ENCODE results near the gene PBX3. TPM values are rescaled to one million over a fixed set of nuclear protein-coding genes. Genes with fewer than 3 reads are reported as not detected.

Gene PBX3
- total RNA-seq, 2 donors from 2014 or later: 37.5 to 46.1 TPM

DNA sequence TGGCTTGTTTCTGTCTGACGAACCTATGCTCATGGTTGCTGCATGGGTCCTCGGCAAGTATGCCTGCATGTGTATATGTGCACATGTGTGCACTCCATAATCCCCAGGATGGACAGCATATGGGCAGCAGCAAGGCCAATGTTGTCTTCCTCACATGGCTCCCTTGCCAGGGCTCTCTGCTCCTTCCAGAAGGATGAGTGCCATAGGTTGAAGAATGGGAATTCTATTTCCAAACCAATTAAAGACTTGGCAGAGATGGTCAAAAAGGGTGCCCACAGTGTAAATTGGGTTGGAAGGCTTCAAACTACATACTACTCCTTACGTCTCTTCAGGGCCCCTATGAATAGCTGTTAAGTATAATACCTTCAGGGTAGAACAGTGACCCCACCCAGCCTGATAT, 212.1 kb downstream of the PBX3 start:
- Mint-ChIP-seq H3K4me3 (no peak overlapping the region), H3K27me3 (ENCODE audit: insufficient read depth) (no peaks in the 10 kb centered on the region), H3K9me3 (no peaks in the 10 kb centered on the region), H3K36me3 (ENCODE audit: low read depth) (peaks cover 15% of the 10 kb centered on the region), H3K4me1 (peaks cover 16% of the 10 kb centered on the region), H3K27ac (no peak overlapping the region)
- H3K9ac ChIP-seq (ENCODE audit: extremely low read depth, low read length, poor library complexity, severe bottlenecking): no peak overlapping the region
- no peak overlapping the region for H3K27ac ChIP-seq (ENCODE audit: low read depth, low read length)
- H3K36me3 ChIP-seq (ENCODE audit: control insufficient read depth, insufficient read depth, low read length): peaks cover 27% of the 10 kb centered on the region
- TF ChIP-seq, protein P1, sequence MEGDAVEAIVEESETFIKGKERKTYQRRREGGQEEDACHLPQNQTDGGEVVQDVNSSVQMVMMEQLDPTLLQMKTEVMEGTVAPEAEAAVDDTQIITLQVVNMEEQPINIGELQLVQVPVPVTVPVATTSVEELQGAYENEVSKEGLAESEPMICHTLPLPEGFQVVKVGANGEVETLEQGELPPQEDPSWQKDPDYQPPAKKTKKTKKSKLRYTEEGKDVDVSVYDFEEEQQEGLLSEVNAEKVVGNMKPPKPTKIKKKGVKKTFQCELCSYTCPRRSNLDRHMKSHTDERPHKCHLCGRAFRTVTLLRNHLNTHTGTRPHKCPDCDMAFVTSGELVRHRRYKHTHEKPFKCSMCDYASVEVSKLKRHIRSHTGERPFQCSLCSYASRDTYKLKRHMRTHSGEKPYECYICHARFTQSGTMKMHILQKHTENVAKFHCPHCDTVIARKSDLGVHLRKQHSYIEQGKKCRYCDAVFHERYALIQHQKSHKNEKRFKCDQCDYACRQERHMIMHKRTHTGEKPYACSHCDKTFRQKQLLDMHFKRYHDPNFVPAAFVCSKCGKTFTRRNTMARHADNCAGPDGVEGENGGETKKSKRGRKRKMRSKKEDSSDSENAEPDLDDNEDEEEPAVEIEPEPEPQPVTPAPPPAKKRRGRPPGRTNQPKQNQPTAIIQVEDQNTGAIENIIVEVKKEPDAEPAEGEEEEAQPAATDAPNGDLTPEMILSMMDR (conservative IDR thresholded peaks at IDR 0.05): no peak
- H3K9me3 ChIP-seq (ENCODE audit: control insufficient read depth, low read length): no peaks in the 10 kb centered on the region
- H3K4me3 ChIP-seq (ENCODE audit: low read length): no peak overlapping the region
- no peak for DNase-seq
- no peaks in the 10 kb centered on the region for H3K4me1 ChIP-seq (ENCODE audit: control insufficient read depth, insufficient read depth, low read length)
- no peaks in the 10 kb centered on the region for H3K27me3 ChIP-seq (ENCODE audit: control insufficient read depth, insufficient read depth, low read length, poor library complexity, severe bottlenecking)
- 96 to 100% methylated on average over 2 to 3 of the region's 3 CpGs for WGBS, 2 experiments (ENCODE audit: insufficient coverage in 1 of 2, insufficient read length in 1 of 2)

DNA sequence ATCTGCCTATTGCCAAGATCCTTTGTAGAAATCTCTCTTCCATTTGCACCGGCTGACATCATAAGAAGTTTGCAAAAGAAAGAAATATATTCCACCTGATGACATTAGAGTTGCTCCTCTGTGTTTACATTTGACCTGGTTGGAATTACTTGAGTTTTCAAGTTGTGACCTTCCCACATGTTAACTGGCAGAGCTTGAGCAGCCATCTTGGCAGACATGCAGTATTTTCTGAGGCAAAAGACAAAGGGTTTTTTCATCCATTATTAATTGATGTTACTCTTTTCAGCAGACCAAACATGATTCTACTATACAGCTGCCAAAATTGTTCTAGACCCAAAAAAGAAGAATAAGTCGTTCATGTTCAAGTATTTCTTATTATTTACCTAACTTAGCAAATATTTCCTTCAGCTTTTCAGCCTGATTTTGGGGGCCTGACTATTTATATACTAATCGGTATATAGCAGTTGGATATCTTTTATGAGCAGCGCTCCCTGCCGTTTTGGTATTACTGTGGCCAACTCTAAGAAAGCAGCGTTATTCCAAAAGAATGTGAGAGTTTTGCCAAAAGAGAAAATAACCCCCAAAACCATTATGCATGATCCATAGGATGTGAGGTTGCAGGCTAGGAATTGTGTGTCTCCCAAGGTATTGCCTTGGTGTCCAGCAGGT, 212.9 kb downstream of the PBX3 start:
- TF ChIP-seq, protein P1 (conservative IDR thresholded peaks at IDR 0.05): no peak
- Mint-ChIP-seq H3K4me3 (no peak overlapping the region), H3K27me3 (ENCODE audit: insufficient read depth) (no peaks in the 10 kb centered on the region), H3K9me3 (no peaks in the 10 kb centered on the region), H3K27ac (no peak overlapping the region), H3K36me3 (ENCODE audit: low read depth) (peaks cover 17% of the 10 kb centered on the region), H3K4me1 (peaks cover 15% of the 10 kb centered on the region)
- Histone ChIP-seq H3K27me3 (ENCODE audit: control insufficient read depth, insufficient read depth, low read length, poor library complexity, severe bottlenecking) (no peaks in the 10 kb centered on the region), H3K9me3 (ENCODE audit: control insufficient read depth, low read length) (no peaks in the 10 kb centered on the region), H3K4me1 (ENCODE audit: control insufficient read depth, insufficient read depth, low read length) (no peaks in the 10 kb centered on the region), H3K36me3 (ENCODE audit: control insufficient read depth, insufficient read depth, low read length) (peaks cover 30% of the 10 kb centered on the region), H3K27ac (ENCODE audit: low read depth, low read length) (no peak overlapping the region), H3K4me3 (ENCODE audit: low read length) (no peak overlapping the region), H3K9ac (ENCODE audit: extremely low read depth, low read length, poor library complexity, severe bottlenecking) (no peak overlapping the region)
- no peak for DNase-seq
- 94 to 97% methylated on average over 4 to 6 of the region's 6 CpGs for WGBS, 2 experiments (ENCODE audit: insufficient coverage in 1 of 2, insufficient read length in 1 of 2)

DNA sequence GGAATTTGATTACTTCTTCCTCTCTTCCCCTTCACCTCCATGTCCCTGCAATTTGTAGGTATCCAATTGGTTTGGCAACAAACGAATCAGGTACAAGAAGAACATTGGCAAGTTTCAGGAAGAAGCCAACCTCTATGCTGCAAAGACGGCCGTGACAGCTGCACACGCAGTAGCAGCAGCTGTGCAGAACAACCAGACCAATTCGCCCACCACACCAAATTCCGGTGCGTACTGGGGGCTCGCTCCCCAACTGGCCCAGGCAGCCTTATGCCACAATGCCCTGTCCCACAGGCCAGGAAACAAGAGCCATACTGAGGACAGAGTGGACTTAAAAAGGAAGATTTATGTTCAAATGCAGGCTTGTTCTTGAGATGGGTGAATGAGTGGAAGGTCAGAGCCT, 213.5 kb downstream of the PBX3 start:
- Mint-ChIP-seq H3K4me1 (peaks cover 13% of the 10 kb centered on the region), H3K27ac (no peak overlapping the region), H3K27me3 (ENCODE audit: insufficient read depth) (no peaks in the 10 kb centered on the region), H3K9me3 (no peaks in the 10 kb centered on the region), H3K36me3 (ENCODE audit: low read depth) (peaks cover 22% of the 10 kb centered on the region), H3K4me3 (no peak overlapping the region)
- Histone ChIP-seq H3K4me3 (ENCODE audit: low read length) (no peak overlapping the region), H3K27ac (ENCODE audit: low read depth, low read length) (no peak overlapping the region), H3K9me3 (ENCODE audit: control insufficient read depth, low read length) (no peaks in the 10 kb centered on the region), H3K9ac (ENCODE audit: extremely low read depth, low read length, poor library complexity, severe bottlenecking) (no peak overlapping the region), H3K36me3 (ENCODE audit: control insufficient read depth, insufficient read depth, low read length) (peaks cover 35% of the 10 kb centered on the region), H3K4me1 (ENCODE audit: control insufficient read depth, insufficient read depth, low read length) (no peaks in the 10 kb centered on the region), H3K27me3 (ENCODE audit: control insufficient read depth, insufficient read depth, low read length, poor library complexity, severe bottlenecking) (no peaks in the 10 kb centered on the region)
- no peak for DNase-seq
- 96 to 100% methylated on average over 3 to 8 of the region's 8 CpGs for WGBS, 2 experiments (ENCODE audit: insufficient coverage in 1 of 2, insufficient read length in 1 of 2)
- TF ChIP-seq, protein P1 (conservative IDR thresholded peaks at IDR 0.05): no peak
